Heart left ventricle (tissue), 13 donors: ENCODE data around the gene FNDC3B.

Source experiments
- CTCF ChIP-seq, 12 donors: fragments of 200-600 bp; sonication (generic) in 4 of 12; IDR thresholded peaks; one replicate each; pipeline versions ENCODE4 v1.5.0 to v1.8.0; 2018 to 2022; ENCODE audit warnings: antibody characterized with exemption in 12 of 12, mild to moderate bottlenecking in 5 of 12
- POLR2A ChIP-seq, 2 donors: fragments of 450-650 bp; IDR thresholded peaks; one replicate each; pipeline ENCODE4 v1.6.1; 2017; ENCODE audit warnings: antibody characterized with exemption in 2 of 2, mild to moderate bottlenecking in 2 of 2, moderate library complexity in 2 of 2
- donor health status: ischemic (EF 13 %, LVEDD 7.1; RV severe dilation, severe dysfunction).
- donor health status: DM: no; HTN: yes; CAD: no.
- donor health status: DM: no; HTN: no; CAD: no.
- donor health status: ischemic (EF 25% LVEDD 6.9; RV normal size, moderate dysfunction).
- donor health status: ischemic (EF 25% LVEDD 5.7; RV mildly dilated, moderate dysfunction).
- donor health status: ischemic (EF 35%, LVEDD 5.7; RV mildly dilated, moderate dysfunction).
- donor health status: nonischemic (EF 11% LVEDD 7.7; RV severe dilation, severe dysfunction).
- donor health status: DM: yes; HTN: yes; CAD: no.
- donor health status: PGD.
- donor health status: ischemic (EF 29% LVEDD 5.4; RV normal size, mild dysfunction).
- donor health status: nonischemic (EF 23%, LVEDD 6.1; RV moderate dilation, normal function).

DNA sequence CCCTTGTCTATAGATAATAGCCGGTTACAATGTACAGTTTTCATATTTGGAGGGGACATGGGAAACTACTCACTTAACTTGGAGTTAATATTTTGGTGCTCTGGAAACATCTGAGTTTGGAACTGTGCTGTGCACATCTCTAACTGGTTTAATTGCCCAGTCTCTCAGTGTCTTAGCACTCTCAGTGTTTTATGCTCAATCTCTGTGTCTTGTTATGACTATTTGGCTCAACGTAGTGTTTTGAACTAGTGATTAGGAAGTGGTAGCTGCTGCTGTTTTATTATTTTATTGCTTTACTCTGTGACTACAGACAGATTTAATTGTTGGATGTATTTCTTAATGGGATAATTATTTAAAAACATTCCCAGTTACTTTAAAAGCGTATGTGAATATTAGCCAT is 17.0 kb downstream of the FNDC3B start:
- TF ChIP-seq CTCF (IDR thresholded peaks at IDR 0.05) (no peak), POLR2A (IDR thresholded peaks at IDR 0.05) (no peak)
